HepG2 (cell line): Measurements from ENCODE around the gene TAF9B. TPM values are rescaled to one million over a fixed set of nuclear protein-coding genes. Genes with fewer than 3 reads are reported as not detected.
A peak's percentile ranks its signal among the peaks of the same experiment; 100 is the strongest.

Experiments used
- ARID3A ChIP-seq: IDR thresholded peaks from 2 replicates; pipeline ENCODE4 v1.6.1; 2012; ENCODE audit warnings: low read depth, low read length, improper control_type of control experiment
- BCL3 ChIP-seq: sonication (generic); formaldehyde crosslinking; IDR thresholded peaks from 2 replicates; pipeline ENCODE4 v1.5.1; 2020; ENCODE audit warnings: mild to moderate bottlenecking, missing genetic modification reagents, moderate library complexity
- CEBPB ChIP-seq: IDR thresholded peaks from 2 replicates; pipeline ENCODE4 v1.6.1; 2011; ENCODE audit warnings: low read depth, low read length, improper control_type of control experiment, borderline replicate concordance
- CEBPG ChIP-seq: IDR thresholded peaks from 2 replicates; pipeline ENCODE4 v1.6.1; 2016
- FOXA3 ChIP-seq: IDR thresholded peaks from 2 replicates; pipeline ENCODE4 v1.6.1; 2016; ENCODE audit warnings: missing genetic modification reagents, missing compliant biosample characterization
- HNF4A ChIP-seq: sonication (generic); formaldehyde crosslinking; IDR thresholded peaks from 2 replicates; pipeline ENCODE4 v1.4.0; 2020; ENCODE audit warnings: missing genetic modification reagents
- IKZF5 ChIP-seq: IDR thresholded peaks from 2 replicates; pipeline ENCODE4 v1.6.1; 2018; ENCODE audit warnings: missing genetic modification reagents, mild to moderate bottlenecking, missing compliant biosample characterization
- MAFG ChIP-seq: sonication (generic); formaldehyde crosslinking; IDR thresholded peaks from 2 replicates; pipeline ENCODE4 v1.5.1; 2020; ENCODE audit warnings: mild to moderate bottlenecking, missing genetic modification reagents
- POLR2A ChIP-seq, 2 experiments: IDR thresholded peaks; 2 replicates each; pipeline ENCODE4 v1.6.1; 2011; ENCODE audit warnings: low read depth in 2 of 2, low read length in 2 of 2, mild to moderate bottlenecking in 1 of 2, moderate library complexity in 1 of 2; ENCODE audit not compliant: insufficient read depth in 1 of 2
- POLR2AphosphoS5 ChIP-seq: IDR thresholded peaks from 2 replicates; pipeline ENCODE4 v1.6.1; 2012; ENCODE audit warnings: low read depth, low read length
- REPIN1 ChIP-seq: sonication (generic); formaldehyde crosslinking; IDR thresholded peaks from 2 replicates; pipeline ENCODE4 v1.8.0; 2022; ENCODE audit warnings: missing genetic modification reagents, low read depth, mild to moderate bottlenecking, borderline replicate concordance
- RXRB ChIP-seq: IDR thresholded peaks from 2 replicates; pipeline ENCODE4 v1.6.1; 2016; ENCODE audit warnings: borderline replicate concordance, missing genetic modification reagents, missing compliant biosample characterization
- SALL1 ChIP-seq: sonication (generic); formaldehyde crosslinking; IDR thresholded peaks from 2 replicates; pipeline ENCODE4 v1.8.0; 2022; ENCODE audit warnings: mild to moderate bottlenecking, missing genetic modification reagents
- TERF1 ChIP-seq: sonication (generic); formaldehyde crosslinking; IDR thresholded peaks from 2 replicates; pipeline ENCODE4 v1.8.0; 2022; ENCODE audit warnings: mild to moderate bottlenecking, missing genetic modification reagents, moderate library complexity
- ZFP90 ChIP-seq: sonication (generic); formaldehyde crosslinking; IDR thresholded peaks from 2 replicates; pipeline ENCODE4 v1.8.0; 2022; ENCODE audit warnings: missing genetic modification reagents, mild to moderate bottlenecking, inconsistent platforms, borderline replicate concordance
- ZNF256 ChIP-seq: sonication (generic); formaldehyde crosslinking; conservative IDR thresholded peaks from 2 replicates; pipeline ENCODE4 v1.4.0; 2020; ENCODE audit warnings: missing genetic modification reagents
- ZNF614 ChIP-seq: IDR thresholded peaks from 2 replicates; pipeline ENCODE4 v1.6.1; 2018; ENCODE audit warnings: missing biosample characterization, missing genetic modification reagents, inconsistent platforms, borderline replicate concordance
- ZNF704 ChIP-seq: sonication (generic); formaldehyde crosslinking; IDR thresholded peaks from 2 replicates; pipeline ENCODE4 v1.8.1; 2023; ENCODE audit warnings: mild to moderate bottlenecking, inconsistent platforms, moderate library complexity, missing genetic modification reagents, borderline replicate concordance
- polyA plus RNA-seq, 8 experiments: library from polyadenylated mRNA; depleted of rRNA in 3 of 8; stranded (reverse) in 7 of 8; unstranded in 1 of 8; fragments of >200 nt; fragmentation: Illumina TruSeq in 4 of 8; extraction: Trizol in 4 of 8; gene quantifications; 2 replicates each; pipeline versions ENCODE4 v1.2.1 to v1.2.3, GENCODE V29; 2011 to 2016; ENCODE audit warnings: low read depth in 4 of 8, missing spikeins in 1 of 8, mixed read lengths in 1 of 8; ENCODE audit not compliant: insufficient read depth in 1 of 8
- total RNA-seq, 5 experiments: library from RNA; depleted of rRNA; stranded (reverse); fragments of >200 nt; fragmentation: Illumina TruSeq; extraction: Trizol; gene quantifications; 2 replicates each; pipeline ENCODE4 v1.2.3, GENCODE V29; 2016; ENCODE audit warnings: low read depth in 1 of 5
- TF ChIP-seq, protein P1 (sequence below): sonication (generic); formaldehyde crosslinking; IDR thresholded peaks from 2 replicates; pipeline ENCODE4 v1.4.0; 2020; ENCODE audit warnings: missing genetic modification reagents

The TAF9B gene
- total and polyA plus RNA-seq, 2 of the 13 experiments (the other 11 are each of a cell fraction or from before 2014, with no cell fraction given), result 10.8 to 15.2 TPM

GRCh38 chrX:78104447-78105176 is 34.8 kb downstream of the TAF9B start (continued):
- TF ChIP-seq ZNF704 (CRISPR knock-in tag) (no peak), ZNF256 (CRISPR knock-in tag) (no peak), POLR2A (IDR thresholded peaks at IDR 0.05; ENCODE audit: insufficient read depth in 1 of 2, low read depth in 2 of 2, low read length in 2 of 2) (peak in 1 of 2 experiments; percentile 42; a peak in 2 of 4 replicates), POLR2AphosphoS5 (peak; percentile 47; the same call in 1 of the 2 replicates), SALL1 (peak; percentile 30; the same call in 1 of the 2 replicates), FOXA3 (CRISPR knock-in tag) (peak; percentile 35; the same call in 1 of the 2 replicates), IKZF5 (CRISPR knock-in tag) (peak; percentile 22; the same call in 1 of the 2 replicates), HNF4A (CRISPR knock-in tag) (peak; percentile 62), ZNF614 (CRISPR knock-in tag) (peak; percentile 25; the same call in 1 of the 2 replicates), RXRB (CRISPR knock-in tag) (0 out of 2 replicates have a peak, but pooled peaks have one; percentile 18), TERF1 (CRISPR knock-in tag) (no peak), REPIN1 (no peak), CEBPG (CRISPR knock-in tag) (peak; percentile 90), MAFG (CRISPR knock-in tag) (no peak), ZFP90 (CRISPR knock-in tag) (0 out of 2 replicates have a peak, but pooled peaks have one; percentile 19), BCL3 (CRISPR knock-in tag) (no peak), CEBPB (peak; percentile 90), ARID3A (no peak)
- TF ChIP-seq, protein P1, sequence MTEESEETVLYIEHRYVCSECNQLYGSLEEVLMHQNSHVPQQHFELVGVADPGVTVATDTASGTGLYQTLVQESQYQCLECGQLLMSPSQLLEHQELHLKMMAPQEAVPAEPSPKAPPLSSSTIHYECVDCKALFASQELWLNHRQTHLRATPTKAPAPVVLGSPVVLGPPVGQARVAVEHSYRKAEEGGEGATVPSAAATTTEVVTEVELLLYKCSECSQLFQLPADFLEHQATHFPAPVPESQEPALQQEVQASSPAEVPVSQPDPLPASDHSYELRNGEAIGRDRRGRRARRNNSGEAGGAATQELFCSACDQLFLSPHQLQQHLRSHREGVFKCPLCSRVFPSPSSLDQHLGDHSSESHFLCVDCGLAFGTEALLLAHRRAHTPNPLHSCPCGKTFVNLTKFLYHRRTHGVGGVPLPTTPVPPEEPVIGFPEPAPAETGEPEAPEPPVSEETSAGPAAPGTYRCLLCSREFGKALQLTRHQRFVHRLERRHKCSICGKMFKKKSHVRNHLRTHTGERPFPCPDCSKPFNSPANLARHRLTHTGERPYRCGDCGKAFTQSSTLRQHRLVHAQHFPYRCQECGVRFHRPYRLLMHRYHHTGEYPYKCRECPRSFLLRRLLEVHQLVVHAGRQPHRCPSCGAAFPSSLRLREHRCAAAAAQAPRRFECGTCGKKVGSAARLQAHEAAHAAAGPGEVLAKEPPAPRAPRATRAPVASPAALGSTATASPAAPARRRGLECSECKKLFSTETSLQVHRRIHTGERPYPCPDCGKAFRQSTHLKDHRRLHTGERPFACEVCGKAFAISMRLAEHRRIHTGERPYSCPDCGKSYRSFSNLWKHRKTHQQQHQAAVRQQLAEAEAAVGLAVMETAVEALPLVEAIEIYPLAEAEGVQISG (CRISPR knock-in tag), result no peak; the same call in 1 of the 2 replicates
